Spleen (tissue), 7 donors: Measurements from ENCODE around the gene ATP11B.

Experiments used
- POLR2A ChIP-seq, 3 donors: fragments of 450-650 bp; IDR thresholded peaks; one replicate each; pipeline ENCODE4 v1.5.1; 2017; ENCODE audit warnings: antibody characterized with exemption in 3 of 3, mild to moderate bottlenecking in 1 of 3
- POLR2AphosphoS5 ChIP-seq, 3 donors: sonication (generic); formaldehyde crosslinking; IDR thresholded peaks; one replicate each; pipeline ENCODE4 v1.5.1; 2017; ENCODE audit warnings: antibody characterized with exemption in 3 of 3
- TF ChIP-seq, protein P1 (sequence below), 11 experiments: fragments of 200-600 bp in 7 of 11; fragments of 450-650 bp in 4 of 11; sonication (generic) in 4 of 11; IDR thresholded peaks in 8 of 11; conservative IDR thresholded peaks in 3 of 11; 1 replicate in 7 of 11; 2 replicates in 4 of 11; pipeline versions ENCODE4 v1.4.0 to v1.8.0; 2016 to 2021; ENCODE audit warnings: antibody characterized with exemption in 11 of 11, inconsistent platforms in 4 of 11, mild to moderate bottlenecking in 1 of 11
- donor health status: DM: no; HTN: no; CAD: no; lungs with moderate emphysema.
- donor health status: DM: no; HTN: no; CAD: no.
- donor health status: DM: no; HTN: no; CAD: no.

DNA sequence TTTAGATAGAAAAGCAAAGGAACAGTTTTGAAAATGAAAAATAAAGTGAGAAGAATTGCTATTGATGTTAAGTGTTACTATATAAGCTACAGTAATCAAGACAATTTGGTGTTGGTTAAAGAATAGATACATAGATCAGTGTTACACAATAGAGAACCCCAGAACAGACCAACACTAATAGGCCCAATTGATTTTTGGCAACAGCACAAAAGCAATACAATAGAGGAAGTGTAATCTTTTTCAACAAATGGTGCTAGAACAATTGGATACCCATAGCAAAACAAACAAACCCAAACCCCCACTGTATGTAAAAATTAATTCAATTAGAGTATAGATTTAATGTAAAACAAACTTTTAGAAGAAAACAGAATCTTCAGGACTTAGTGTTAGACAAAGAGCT, 61.8 kb downstream of the ATP11B start:
- TF ChIP-seq POLR2A (IDR thresholded peaks at IDR 0.05) (no peak), POLR2AphosphoS5 (IDR thresholded peaks at IDR 0.05) (no peak)
- TF ChIP-seq, protein P1, sequence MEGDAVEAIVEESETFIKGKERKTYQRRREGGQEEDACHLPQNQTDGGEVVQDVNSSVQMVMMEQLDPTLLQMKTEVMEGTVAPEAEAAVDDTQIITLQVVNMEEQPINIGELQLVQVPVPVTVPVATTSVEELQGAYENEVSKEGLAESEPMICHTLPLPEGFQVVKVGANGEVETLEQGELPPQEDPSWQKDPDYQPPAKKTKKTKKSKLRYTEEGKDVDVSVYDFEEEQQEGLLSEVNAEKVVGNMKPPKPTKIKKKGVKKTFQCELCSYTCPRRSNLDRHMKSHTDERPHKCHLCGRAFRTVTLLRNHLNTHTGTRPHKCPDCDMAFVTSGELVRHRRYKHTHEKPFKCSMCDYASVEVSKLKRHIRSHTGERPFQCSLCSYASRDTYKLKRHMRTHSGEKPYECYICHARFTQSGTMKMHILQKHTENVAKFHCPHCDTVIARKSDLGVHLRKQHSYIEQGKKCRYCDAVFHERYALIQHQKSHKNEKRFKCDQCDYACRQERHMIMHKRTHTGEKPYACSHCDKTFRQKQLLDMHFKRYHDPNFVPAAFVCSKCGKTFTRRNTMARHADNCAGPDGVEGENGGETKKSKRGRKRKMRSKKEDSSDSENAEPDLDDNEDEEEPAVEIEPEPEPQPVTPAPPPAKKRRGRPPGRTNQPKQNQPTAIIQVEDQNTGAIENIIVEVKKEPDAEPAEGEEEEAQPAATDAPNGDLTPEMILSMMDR (IDR thresholded peaks at IDR 0.05 in 8 of 11, conservative IDR thresholded peaks at IDR 0.05 in 3 of 11): no peak
